Measurements from ENCODE around the gene KRT9. TPM values are rescaled to one million over a fixed set of nuclear protein-coding genes. Genes with fewer than 3 reads are reported as not detected.

The KRT9 gene
- total RNA-seq, 1 experiment from 2014 or later, result not detected

- peak; percentile 95 for DNase-seq (ENCODE audit: low spot score)
Measured at GRCh38 chr17:41530062-41531048, 41.5 kb downstream of the KRT9 start.

- peak; percentile 51 for DNase-seq (ENCODE audit: low spot score)
Measured at GRCh38 chr17:41529491-41529915, 42.4 kb downstream of the KRT9 start.

GRCh38 chr17:41528959-41529353 is 42.9 kb downstream of the KRT9 start:
- peak; percentile 41 for DNase-seq (ENCODE audit: low spot score)

GRCh38 chr17:41527063-41528023 is 44.5 kb downstream of the KRT9 start:
- DNase-seq (ENCODE audit: low spot score), result peak; percentile 57

- DNase-seq (ENCODE audit: low spot score), result no peak
Measured at GRCh38 chr17:41524261-41524660, 47.6 kb downstream of the KRT9 start.

GRCh38 chr17:41523787-41524186 is 48.1 kb downstream of the KRT9 start:
- peak; percentile 81 for DNase-seq (ENCODE audit: low spot score)

GRCh38 chr17:41523225-41523593 is 48.6 kb downstream of the KRT9 start:
- peak; percentile 42 for DNase-seq (ENCODE audit: low spot score)

GRCh38 chr17:41522301-41523224 is 49.3 kb downstream of the KRT9 start:
- peak; percentile 82 for DNase-seq (ENCODE audit: low spot score)

GRCh38 chr17:41521574-41522261 is 50.1 kb downstream of the KRT9 start:
- DNase-seq (ENCODE audit: low spot score), result peak; percentile 97

- DNase-seq (ENCODE audit: low spot score), result peak; percentile 65
Measured at GRCh38 chr17:41520821-41521521, 50.9 kb downstream of the KRT9 start.

GRCh38 chr17:41519501-41520224 is 52.2 kb downstream of the KRT9 start:
- peak; percentile 45 for DNase-seq (ENCODE audit: low spot score)

- DNase-seq (ENCODE audit: low spot score), result peak; percentile 27
Measured at GRCh38 chr17:41518789-41519449, 52.9 kb downstream of the KRT9 start, which contains the start of gene KRT15. KRT15 (minus strand) TSS chr17:41518890; CDS start chr17:41518827, 63 bp downstream.

- DNase-seq (ENCODE audit: low spot score), result no peak
Measured at GRCh38 chr17:41518031-41518430, 53.8 kb downstream of the KRT9 start.

GRCh38 chr17:41516830-41517283 is 55.0 kb downstream of the KRT9 start:
- no peak for DNase-seq (ENCODE audit: low spot score)

- no peak for DNase-seq (ENCODE audit: low spot score)
Measured at GRCh38 chr17:41516147-41516829, 55.6 kb downstream of the KRT9 start.
